GM12873 (cell line): ENCODE measurements around the gene PIGH.

Experiments used
- CTCF ChIP-seq: IDR thresholded peaks from 2 replicates; pipeline ENCODE4 v1.5.1; 2012; ENCODE audit warnings: low read depth, mild to moderate bottlenecking, moderate library complexity, low read length, control low read depth; ENCODE audit not compliant: insufficient read depth; ENCODE audit errors: missing control alignments

Gene PIGH

GRCh38 chr14:67576216-67576955, 23.7 kb downstream of the PIGH start:
- TF ChIP-seq CTCF: no peak

- no peak for TF ChIP-seq CTCF
These were observed 24.4 kb downstream of the PIGH start for GRCh38 chr14:67575684-67576083.

DNA sequence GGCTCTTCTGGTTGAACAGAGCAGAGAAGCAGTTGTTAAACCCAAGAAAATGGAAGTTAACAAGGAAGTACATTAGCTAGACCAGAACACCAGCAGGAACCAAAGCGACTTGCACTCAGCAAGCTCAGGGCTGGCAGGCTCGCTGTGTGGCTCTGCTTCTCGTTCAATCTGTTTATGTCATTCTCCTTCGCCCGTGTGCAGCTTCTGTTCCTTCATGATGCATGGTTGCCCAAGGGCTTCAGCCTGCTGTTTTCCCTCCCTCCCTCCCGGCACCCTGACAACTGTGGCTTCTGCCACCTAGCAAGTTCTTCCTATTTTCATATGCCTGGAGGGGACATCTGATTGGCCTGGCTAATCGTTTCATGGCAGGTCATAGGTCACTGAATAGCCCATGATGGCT, 25.3 kb downstream of the PIGH start:
- TF ChIP-seq CTCF: no peak

DNA sequence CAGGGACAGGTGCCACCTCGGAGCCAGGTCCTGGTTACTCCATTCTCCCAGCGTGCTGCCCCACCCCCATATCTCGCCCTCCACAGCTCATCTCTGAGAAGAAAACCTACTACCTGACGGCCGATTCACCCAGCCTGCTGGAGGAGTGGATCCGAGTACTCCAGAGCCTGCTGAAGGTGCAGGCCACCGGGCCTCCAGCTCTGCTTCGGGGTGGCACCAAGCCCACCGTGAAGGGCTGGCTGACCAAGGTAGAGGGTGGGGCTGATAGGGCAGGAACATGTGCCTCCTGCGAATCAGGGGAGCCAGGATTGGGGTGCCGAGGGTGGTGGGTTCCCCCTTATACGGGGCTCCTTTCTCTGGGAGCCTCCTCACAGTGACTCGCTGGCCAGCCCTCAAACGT, 25.9 kb downstream of the PIGH start:
- no peak for TF ChIP-seq CTCF

DNA sequence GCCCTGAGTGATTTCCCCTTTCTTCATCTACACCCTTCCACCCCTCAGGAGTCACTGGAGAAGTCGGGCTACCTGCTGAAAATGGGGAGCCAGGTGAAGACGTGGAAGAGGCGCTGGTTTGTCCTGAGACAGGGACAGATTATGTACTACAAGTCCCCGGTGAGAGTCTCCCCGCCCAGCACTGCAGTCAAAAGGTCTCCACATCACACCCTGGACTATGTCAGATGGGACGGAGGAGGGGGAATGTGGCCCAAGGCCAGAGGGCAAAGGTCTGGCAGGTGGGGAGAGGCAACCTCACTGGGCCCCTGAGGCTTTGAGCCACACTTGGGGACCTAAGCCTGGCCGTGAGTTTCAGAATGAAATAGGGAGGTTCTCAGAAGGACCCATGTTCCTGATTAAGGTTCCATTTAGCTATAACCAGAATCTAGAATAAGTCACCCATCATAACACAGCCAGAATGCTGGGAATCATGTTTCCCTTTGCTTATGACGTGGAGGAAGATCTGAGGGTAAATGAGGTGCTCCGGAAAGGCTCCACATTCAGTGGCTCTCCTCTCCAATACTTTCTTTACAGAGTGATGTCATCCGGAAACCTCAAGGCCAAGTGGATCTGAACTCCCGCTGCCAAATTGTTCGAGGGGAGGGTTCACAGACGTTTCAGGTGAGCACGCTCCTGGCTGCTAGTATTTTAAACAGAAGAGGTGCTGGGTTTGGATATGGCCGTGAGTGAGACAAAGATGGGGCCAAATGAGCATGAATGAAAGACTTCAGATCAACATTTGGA, 26.6 kb downstream of the PIGH start:
- TF ChIP-seq CTCF: no peak

DNA sequence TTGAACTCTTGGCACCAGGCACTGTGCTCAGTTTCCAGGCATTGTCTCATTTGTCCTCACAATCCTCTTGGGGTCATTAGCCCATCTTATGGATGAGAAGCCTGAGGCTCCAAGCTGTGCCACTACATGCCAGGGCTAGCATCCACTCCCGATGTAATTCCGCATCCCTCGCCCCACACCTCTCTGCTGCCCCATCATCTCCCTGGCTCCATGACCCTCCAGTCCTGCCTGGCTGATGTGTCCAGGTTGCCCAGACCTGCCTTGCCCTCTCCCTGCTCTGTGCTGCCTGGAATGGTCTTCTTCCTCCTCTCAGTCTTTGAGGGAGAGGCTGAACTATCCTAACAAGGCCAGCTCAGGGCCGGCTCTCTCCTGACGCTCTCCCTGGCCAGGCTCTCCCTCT, 27.5 kb downstream of the PIGH start:
- TF ChIP-seq CTCF: no peak

DNA sequence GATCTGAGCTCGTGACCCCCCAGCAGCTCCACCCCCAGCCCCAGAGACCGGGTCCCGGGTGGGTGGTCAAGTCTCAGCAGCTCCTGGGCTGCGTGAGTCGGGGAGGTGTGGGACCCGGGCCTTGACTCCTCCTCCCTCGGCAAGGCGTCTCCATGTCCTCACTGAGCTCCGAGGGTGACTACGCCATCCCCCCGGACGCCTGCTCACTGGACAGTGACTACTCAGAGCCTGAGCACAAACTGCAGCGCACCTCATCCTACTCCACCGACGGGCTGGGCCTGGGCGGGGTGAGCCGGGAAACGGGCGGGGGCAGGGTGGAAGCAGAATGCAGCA, 28.1 kb downstream of the PIGH start:
- TF ChIP-seq CTCF: no peak
